Parathyroid adenoma (tissue), 2 donors: Measurements from ENCODE around the gene MPC1L.

Experiments
- H2AFZ ChIP-seq: fragments of 300-600 bp; sonication (generic); one replicate; pipeline ENCODE4 v1.7.0; 2017; ENCODE audit warnings: antibody characterized with exemption, mild to moderate bottlenecking
- H3K27ac ChIP-seq: fragments of 300-600 bp; sonication (generic); one replicate; pipeline ENCODE4 v1.7.0; 2017
- H3K27me3 ChIP-seq: fragments of 300-600 bp; sonication (generic); one replicate; pipeline ENCODE4 v1.7.0; 2017; ENCODE audit warnings: low read length; ENCODE audit not compliant: control insufficient read depth, insufficient read depth
- H3K36me3 ChIP-seq: fragments of 300-600 bp; sonication (generic); one replicate; pipeline ENCODE4 v1.7.0; 2017; ENCODE audit warnings: low read length; ENCODE audit not compliant: control insufficient read depth, insufficient read depth
- H3K4me1 ChIP-seq: fragments of 300-600 bp; sonication (generic); one replicate; pipeline ENCODE4 v1.7.0; 2017; ENCODE audit warnings: control low read depth
- H3K4me2 ChIP-seq: fragments of 300-600 bp; sonication (generic); one replicate; pipeline ENCODE4 v1.7.0; 2017; ENCODE audit warnings: low read length
- H3K4me3 ChIP-seq: fragments of 300-600 bp; sonication (generic); one replicate; pipeline ENCODE4 v1.7.0; 2017; ENCODE audit warnings: low read depth, low read length
- H3K79me2 ChIP-seq: fragments of 300-600 bp; sonication (generic); one replicate; pipeline ENCODE4 v1.7.0; 2017; ENCODE audit warnings: control low read depth
- H3K9ac ChIP-seq: fragments of 300-600 bp; sonication (generic); one replicate; pipeline ENCODE4 v1.7.0; 2017; ENCODE audit warnings: mild to moderate bottlenecking
- H3K9me3 ChIP-seq: fragments of 300-600 bp; sonication (generic); one replicate; pipeline ENCODE4 v1.7.0; 2017; ENCODE audit warnings: low read length; ENCODE audit not compliant: control insufficient read depth
- CTCF ChIP-seq: fragments of 300-600 bp; sonication (generic); IDR thresholded peaks from one replicate; pipeline ENCODE4 v1.7.0; 2017; ENCODE audit warnings: antibody characterized with exemption, mild to moderate bottlenecking
- donor health status: primary hyperparathyroidism.

The MPC1L gene

GRCh38 chrX:40612511-40612910 lies 10.7 kb upstream of the MPC1L start:
- H2AFZ ChIP-seq = no peak overlapping the region
- TF ChIP-seq CTCF = no peak
- no peaks in the 10 kb centered on the region for H3K4me1 ChIP-seq

GRCh38 chrX:40615976-40616375 lies 7.3 kb upstream of the MPC1L start:
- Histone ChIP-seq H3K36me3 (no peaks in the 10 kb centered on the region), H3K9me3 (no peaks in the 10 kb centered on the region), H3K4me1 (no peaks in the 10 kb centered on the region), H3K79me2 (no peaks in the 10 kb centered on the region), H3K27ac (no peak overlapping the region), H2AFZ (no peak overlapping the region), H3K4me3 (no peak overlapping the region), H3K4me2 (no peak overlapping the region), H3K27me3 (no peaks in the 10 kb centered on the region), H3K9ac (no peak overlapping the region)
- no peak for TF ChIP-seq CTCF

More at GRCh38 chrX:40612511-40612910, 10.7 kb upstream of the MPC1L start:
- no peaks in the 10 kb centered on the region for H3K9me3 ChIP-seq
- no peaks in the 10 kb centered on the region for H3K79me2 ChIP-seq
- H3K36me3 ChIP-seq = no peaks in the 10 kb centered on the region
- H3K27me3 ChIP-seq = no peaks in the 10 kb centered on the region
- no peak overlapping the region for H3K4me3 ChIP-seq
- H3K9ac ChIP-seq = no peak overlapping the region
- H3K4me2 ChIP-seq = no peak overlapping the region
- no peak overlapping the region for H3K27ac ChIP-seq

- H3K27me3 ChIP-seq = no peaks in the 10 kb centered on the region
- no peak for TF ChIP-seq CTCF
- no peaks in the 10 kb centered on the region for H3K9me3 ChIP-seq
- H3K4me2 ChIP-seq = no peak overlapping the region
- no peak overlapping the region for H3K4me3 ChIP-seq
- no peaks in the 10 kb centered on the region for H3K36me3 ChIP-seq
- H3K4me1 ChIP-seq = no peaks in the 10 kb centered on the region
- no peak overlapping the region for H3K9ac ChIP-seq
- no peak overlapping the region for H2AFZ ChIP-seq
- H3K27ac ChIP-seq = no peak overlapping the region
- H3K79me2 ChIP-seq = no peaks in the 10 kb centered on the region
Measured at GRCh38 chrX:40617566-40617965, 5.7 kb upstream of the MPC1L start.

GRCh38 chrX:40622479-40623138 lies 619 bp upstream of the MPC1L start:
- Histone ChIP-seq H2AFZ (no peak overlapping the region), H3K9me3 (no peaks in the 10 kb centered on the region), H3K27me3 (no peaks in the 10 kb centered on the region), H3K4me3 (no peak overlapping the region), H3K9ac (no peak overlapping the region), H3K4me2 (no peak overlapping the region), H3K36me3 (no peaks in the 10 kb centered on the region), H3K27ac (no peak overlapping the region), H3K79me2 (no peaks in the 10 kb centered on the region), H3K4me1 (no peaks in the 10 kb centered on the region)
- TF ChIP-seq CTCF = no peak

GRCh38 chrX:40623665-40624064 lies 437 bp downstream of the MPC1L start:
- Histone ChIP-seq H3K79me2 (no peaks in the 10 kb centered on the region), H3K27me3 (no peaks in the 10 kb centered on the region), H3K4me1 (no peaks in the 10 kb centered on the region), H3K4me2 (no peak overlapping the region), H3K4me3 (no peak overlapping the region), H3K36me3 (no peaks in the 10 kb centered on the region), H3K9me3 (no peaks in the 10 kb centered on the region), H2AFZ (no peak overlapping the region), H3K27ac (no peak overlapping the region), H3K9ac (no peak overlapping the region)
- no peak for TF ChIP-seq CTCF
